NT2/D1 (cell line): Measurements from ENCODE around the gene NLN.

Source experiments
- YY1 ChIP-seq: IDR thresholded peaks from 2 replicates; pipeline ENCODE4 v1.6.1; 2011; ENCODE audit not compliant: insufficient read length, insufficient read depth
- ZNF274 ChIP-seq: IDR thresholded peaks from 2 replicates; pipeline ENCODE4 v1.6.1; 2011; ENCODE audit warnings: mild to moderate bottlenecking, low read depth, low read length

DNA sequence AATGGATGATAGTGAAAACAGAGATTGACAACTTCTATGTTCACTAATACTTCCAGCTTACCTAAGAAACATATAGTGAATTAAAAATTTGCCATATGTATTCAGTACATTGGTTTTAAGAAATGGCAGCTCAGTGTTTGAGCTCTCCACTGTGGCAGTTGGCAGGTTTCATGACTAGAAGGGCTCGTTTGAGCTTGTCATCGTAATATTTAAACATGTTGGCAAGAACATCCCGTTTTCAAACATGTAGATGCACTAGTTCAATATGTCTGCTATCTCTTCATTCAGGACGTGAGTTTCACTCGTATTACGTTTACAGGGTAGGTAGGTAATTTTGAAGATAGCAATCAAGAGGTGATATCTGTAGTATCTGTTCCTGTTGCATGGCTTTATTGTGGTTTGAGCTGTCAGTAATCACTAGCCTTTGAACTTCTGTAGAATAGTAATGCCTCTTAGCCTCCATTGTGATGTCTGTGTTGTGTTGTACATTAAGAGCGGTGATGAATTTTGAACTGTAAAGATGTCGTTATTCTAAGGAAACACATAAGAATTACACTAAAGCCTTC, 74.8 kb downstream of the NLN start:
- no peak for TF ChIP-seq YY1
- TF ChIP-seq ZNF274, result no peak
